Measurements from ENCODE around the gene TWSG1. TPM values are rescaled to one million over a fixed set of nuclear protein-coding genes. Genes with fewer than 3 reads are reported as not detected.

The TWSG1 gene
- total and polyA plus RNA-seq, 10 donors, result 6.2 to 28.5 (median 17.3) TPM

DNA sequence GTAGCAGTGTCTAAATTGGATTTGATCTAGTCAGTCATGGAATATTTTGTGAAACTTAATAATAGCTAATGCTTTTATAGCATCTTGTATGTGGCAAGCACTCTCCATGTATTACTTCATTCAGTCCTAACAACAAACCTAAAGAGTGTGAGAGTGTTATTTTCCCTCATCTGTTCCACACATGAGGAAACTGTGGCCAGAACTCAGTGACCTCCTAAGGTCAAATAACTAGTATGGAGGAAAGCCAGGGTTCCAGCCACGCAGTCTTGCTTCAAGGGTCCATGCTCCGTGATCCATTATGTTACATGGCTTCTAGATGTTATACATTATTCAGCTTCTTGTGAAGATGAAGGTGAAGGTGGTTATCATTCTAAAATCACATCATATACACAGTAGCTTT lies 45.5 kb downstream of the TWSG1 start:
- H3K27ac ChIP-seq, result no peak overlapping the region
- no peak overlapping the region for H3K4me3 ChIP-seq
- intact Hi-C loops (cut with DNase I; ENCODE audit: low total_unique reads), result no loop called here
- no peaks in the 10 kb centered on the region for H3K27me3 ChIP-seq (replicated peaks in 1 of 7)
- no peak for TF ChIP-seq POLR2AphosphoS5 (IDR thresholded peaks at IDR 0.05)
- TF ChIP-seq POLR2A (IDR thresholded peaks at IDR 0.05), result no peak
- TF ChIP-seq CTCF (IDR thresholded peaks at IDR 0.05 in 8 of 11, conservative IDR thresholded peaks at IDR 0.05 in 3 of 11), result no peak
- H3K36me3 ChIP-seq, result no peaks in the 10 kb centered on the region
- H3K4me1 ChIP-seq, result no peaks in the 10 kb centered on the region
- 83 to 94% (median 84%) methylated on average over 2 of the region's 2 CpGs for whole genome bisulfite sequencing, 5 donors
- no peak for DNase-seq
- H3K9me3 ChIP-seq, result peaks cover 0 to 9% (median 0%) of the 10 kb centered on the region in 8 donors

- Histone ChIP-seq H3K27me3 (replicated peaks in 1 of 7) (no peaks in the 10 kb centered on the region), H3K36me3 (no peaks in the 10 kb centered on the region), H3K27ac (peak overlapping the region in 2 of 8 donors; percentile 8 to 26), H3K4me3 (no peak overlapping the region), H3K9me3 (peaks cover 0 to 9% (median 0%) of the 10 kb centered on the region in 8 donors), H3K4me1 (no peaks in the 10 kb centered on the region)
- no peak for DNase-seq
- WGBS, 5 donors, result 76 to 89% (median 79%) methylated on average over 4 of the region's 4 CpGs
- TF ChIP-seq POLR2AphosphoS5 (IDR thresholded peaks at IDR 0.05) (no peak), POLR2A (IDR thresholded peaks at IDR 0.05) (no peak), CTCF (IDR thresholded peaks at IDR 0.05 in 8 of 11, conservative IDR thresholded peaks at IDR 0.05 in 3 of 11) (no peak)
- intact Hi-C loops (cut with DNase I; ENCODE audit: low total_unique reads), result no loop called here
Observed at GRCh38 chr18:9380621-9381395, 46.2 kb downstream of the TWSG1 start.

DNA sequence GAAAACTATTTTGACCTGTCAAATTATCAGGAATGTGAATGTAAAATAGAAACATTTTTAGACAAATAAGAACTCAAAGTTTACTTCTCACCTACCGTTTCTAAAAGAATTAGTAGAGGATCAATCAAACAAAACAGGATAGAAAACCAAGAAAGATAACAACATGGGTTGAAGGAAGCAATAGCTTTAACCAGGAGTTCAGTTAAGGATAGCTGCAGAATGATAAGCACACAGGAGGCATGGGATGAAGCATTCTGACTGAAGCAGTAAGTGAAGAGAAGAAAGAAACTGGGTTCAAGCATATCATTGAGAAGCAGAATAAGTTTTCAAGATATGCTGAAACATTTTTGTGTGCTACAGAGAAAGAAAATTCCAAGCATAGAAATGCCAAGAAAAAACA lies 52.3 kb downstream of the TWSG1 start:
- no peaks in the 10 kb centered on the region for H3K27me3 ChIP-seq (replicated peaks in 1 of 7)
- H3K36me3 ChIP-seq, result peaks cover 0 to 14% (median 0%) of the 10 kb centered on the region in 6 donors
- no peak overlapping the region for H3K4me3 ChIP-seq
- H3K4me1 ChIP-seq, result no peaks in the 10 kb centered on the region
- H3K27ac ChIP-seq, result no peak overlapping the region
- H3K9me3 ChIP-seq, result peaks cover 0 to 17% (median 11%) of the 10 kb centered on the region in 8 donors
- TF ChIP-seq POLR2AphosphoS5 (IDR thresholded peaks at IDR 0.05) (no peak), POLR2A (IDR thresholded peaks at IDR 0.05) (no peak), CTCF (IDR thresholded peaks at IDR 0.05 in 8 of 11, conservative IDR thresholded peaks at IDR 0.05 in 3 of 11) (no peak)
- intact Hi-C loops (cut with DNase I; ENCODE audit: low total_unique reads), result no loop called here
- WGBS, 5 donors, result 72 to 84% (median 76%) methylated on average over 1 of the region's 1 CpG
- DNase-seq, result no peak

- H3K36me3 ChIP-seq, result peaks cover 0 to 14% (median 0%) of the 10 kb centered on the region in 6 donors
- WGBS, 5 donors, result 56 to 74% (median 66%) methylated on average over 1 of the region's 1 CpG
- DNase-seq, result no peak
- TF ChIP-seq POLR2AphosphoS5 (IDR thresholded peaks at IDR 0.05) (no peak), CTCF (IDR thresholded peaks at IDR 0.05 in 8 of 11, conservative IDR thresholded peaks at IDR 0.05 in 3 of 11) (no peak), POLR2A (IDR thresholded peaks at IDR 0.05) (no peak)
- intact Hi-C loops (cut with DNase I; ENCODE audit: low total_unique reads), result no loop called here
- no peak overlapping the region for H3K4me3 ChIP-seq
- peaks cover 0 to 25% (median 17%) of the 10 kb centered on the region in 8 donors for H3K9me3 ChIP-seq
- H3K27ac ChIP-seq, result no peak overlapping the region
- H3K27me3 ChIP-seq (replicated peaks in 1 of 7), result no peaks in the 10 kb centered on the region
- H3K4me1 ChIP-seq, result no peaks in the 10 kb centered on the region
Observed at GRCh38 chr18:9387891-9388290, 53.3 kb downstream of the TWSG1 start.
